ENCODE measurements around the gene TMSB4X. TPM values are rescaled to one million over a fixed set of nuclear protein-coding genes. Genes with fewer than 3 reads are reported as not detected.

Gene TMSB4X
- total and polyA plus RNA-seq, 9 donors = 1,993 to 5,006 (median 2,317) TPM

DNA sequence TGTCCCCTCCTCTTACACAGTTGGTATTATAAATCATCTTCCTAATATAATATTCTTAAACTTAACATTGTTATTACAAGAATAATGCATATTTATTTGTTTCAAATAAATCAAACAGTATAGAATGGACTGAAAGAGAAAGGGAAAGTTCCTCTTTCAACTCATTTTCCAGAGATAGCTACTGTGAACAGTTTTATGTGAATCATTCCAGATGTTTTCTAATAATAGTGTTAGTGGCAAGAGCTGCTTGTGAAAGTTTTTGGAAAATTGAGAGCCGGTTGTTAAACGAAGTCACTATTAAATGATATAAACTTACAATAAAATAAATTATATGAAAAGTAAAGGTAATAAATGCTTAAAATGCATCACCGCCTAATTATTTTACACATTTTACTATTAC is 14.6 kb downstream of the TMSB4X start:
- Histone ChIP-seq H3K9me3 (no peaks in the 10 kb centered on the region), H3K36me3 (no peaks in the 10 kb centered on the region), H3K4me3 (no peak overlapping the region), H3K27ac (no peak overlapping the region), H3K27me3 (no peaks in the 10 kb centered on the region), H3K4me1 (ENCODE audit: insufficient read depth) (no peaks in the 10 kb centered on the region)
- intact Hi-C loops (cut with DNase I) = no loop called here
- DNase-seq = no peak
- 59 to 69% (median 62%) methylated on average over 3 of the region's 3 CpGs for WGBS, 3 donors
- no peak for TF ChIP-seq POLR2A (IDR thresholded peaks at IDR 0.05)
- TF ChIP-seq EP300 (IDR thresholded peaks at IDR 0.05) = no peak
- TF ChIP-seq, protein P1, sequence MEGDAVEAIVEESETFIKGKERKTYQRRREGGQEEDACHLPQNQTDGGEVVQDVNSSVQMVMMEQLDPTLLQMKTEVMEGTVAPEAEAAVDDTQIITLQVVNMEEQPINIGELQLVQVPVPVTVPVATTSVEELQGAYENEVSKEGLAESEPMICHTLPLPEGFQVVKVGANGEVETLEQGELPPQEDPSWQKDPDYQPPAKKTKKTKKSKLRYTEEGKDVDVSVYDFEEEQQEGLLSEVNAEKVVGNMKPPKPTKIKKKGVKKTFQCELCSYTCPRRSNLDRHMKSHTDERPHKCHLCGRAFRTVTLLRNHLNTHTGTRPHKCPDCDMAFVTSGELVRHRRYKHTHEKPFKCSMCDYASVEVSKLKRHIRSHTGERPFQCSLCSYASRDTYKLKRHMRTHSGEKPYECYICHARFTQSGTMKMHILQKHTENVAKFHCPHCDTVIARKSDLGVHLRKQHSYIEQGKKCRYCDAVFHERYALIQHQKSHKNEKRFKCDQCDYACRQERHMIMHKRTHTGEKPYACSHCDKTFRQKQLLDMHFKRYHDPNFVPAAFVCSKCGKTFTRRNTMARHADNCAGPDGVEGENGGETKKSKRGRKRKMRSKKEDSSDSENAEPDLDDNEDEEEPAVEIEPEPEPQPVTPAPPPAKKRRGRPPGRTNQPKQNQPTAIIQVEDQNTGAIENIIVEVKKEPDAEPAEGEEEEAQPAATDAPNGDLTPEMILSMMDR (IDR thresholded peaks at IDR 0.05) = no peak

DNA sequence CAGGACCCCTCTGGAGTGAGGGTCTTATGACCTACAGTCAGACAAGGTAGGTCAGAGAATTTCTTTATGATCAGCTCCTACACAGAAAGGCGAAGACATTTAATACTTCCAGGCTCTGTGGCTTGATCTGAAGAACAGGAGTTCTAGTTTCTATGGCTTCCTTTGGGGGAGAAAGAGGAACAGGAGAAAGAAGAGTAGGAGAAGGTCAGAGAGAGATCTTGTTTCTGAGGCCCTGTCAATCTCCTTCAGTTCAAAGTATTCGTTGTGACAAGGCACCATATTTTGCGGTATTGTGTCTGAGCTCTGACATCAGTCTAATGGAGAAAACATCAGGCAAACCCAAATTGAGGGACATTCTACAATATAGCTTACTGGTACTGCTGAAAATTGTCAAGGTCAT is 16.7 kb downstream of the TMSB4X start:
- H3K27ac ChIP-seq = no peak overlapping the region
- no peaks in the 10 kb centered on the region for H3K27me3 ChIP-seq
- H3K36me3 ChIP-seq = no peaks in the 10 kb centered on the region
- H3K9me3 ChIP-seq = no peaks in the 10 kb centered on the region
- TF ChIP-seq, protein P1 (IDR thresholded peaks at IDR 0.05) = no peak
- TF ChIP-seq POLR2A (IDR thresholded peaks at IDR 0.05) (no peak), EP300 (IDR thresholded peaks at IDR 0.05) (no peak)
- intact Hi-C loops (cut with DNase I) = no loop called here
- 81 to 87% (median 84%) methylated on average over 3 of the region's 3 CpGs for WGBS, 3 donors
- H3K4me3 ChIP-seq = no peak overlapping the region
- no peaks in the 10 kb centered on the region for H3K4me1 ChIP-seq (ENCODE audit: insufficient read depth)
- DNase-seq = no peak

DNA sequence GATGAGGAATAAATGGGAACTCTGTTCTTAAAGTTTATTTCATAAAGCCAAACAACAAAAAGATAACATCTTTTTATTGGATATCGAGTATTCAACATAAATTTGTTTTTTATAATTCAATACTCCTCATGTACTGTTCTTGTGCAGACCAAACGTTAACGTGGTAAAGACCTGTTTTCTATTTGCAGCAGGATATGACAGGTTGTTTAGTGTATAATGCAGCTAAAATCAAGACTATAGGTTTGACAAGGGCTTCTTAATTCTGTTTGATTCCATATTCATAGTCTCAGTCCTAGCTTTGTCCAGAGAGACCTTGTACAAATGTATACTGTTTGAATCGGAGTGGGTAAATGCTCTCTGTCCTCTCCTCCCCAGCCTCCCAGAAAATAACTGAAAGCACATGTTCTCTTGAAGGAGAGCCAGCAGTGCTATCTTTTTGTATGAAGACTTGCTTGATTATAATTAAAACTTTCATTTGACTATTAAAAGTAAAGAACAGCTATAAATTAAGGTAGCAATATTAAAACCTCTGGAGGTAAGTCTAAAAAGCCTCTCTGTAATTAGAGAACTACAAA is 17.7 kb downstream of the TMSB4X start:
- H3K27ac ChIP-seq = peak overlapping the region in 1 of 2 donors; percentile 31
- no peaks in the 10 kb centered on the region for H3K36me3 ChIP-seq
- H3K4me3 ChIP-seq = no peak overlapping the region
- H3K4me1 ChIP-seq (ENCODE audit: insufficient read depth) = no peaks in the 10 kb centered on the region
- 39 to 43% (median 39%) methylated on average over 4 of the region's 4 CpGs for WGBS, 3 donors
- no peaks in the 10 kb centered on the region for H3K9me3 ChIP-seq
- H3K27me3 ChIP-seq = no peaks in the 10 kb centered on the region
- DNase-seq = no peak
- intact Hi-C loops (cut with DNase I) = no loop called here
- TF ChIP-seq POLR2A (IDR thresholded peaks at IDR 0.05) = no peak
- TF ChIP-seq, protein P1 (IDR thresholded peaks at IDR 0.05) = no peak
- TF ChIP-seq EP300 (IDR thresholded peaks at IDR 0.05) = no peak

DNA sequence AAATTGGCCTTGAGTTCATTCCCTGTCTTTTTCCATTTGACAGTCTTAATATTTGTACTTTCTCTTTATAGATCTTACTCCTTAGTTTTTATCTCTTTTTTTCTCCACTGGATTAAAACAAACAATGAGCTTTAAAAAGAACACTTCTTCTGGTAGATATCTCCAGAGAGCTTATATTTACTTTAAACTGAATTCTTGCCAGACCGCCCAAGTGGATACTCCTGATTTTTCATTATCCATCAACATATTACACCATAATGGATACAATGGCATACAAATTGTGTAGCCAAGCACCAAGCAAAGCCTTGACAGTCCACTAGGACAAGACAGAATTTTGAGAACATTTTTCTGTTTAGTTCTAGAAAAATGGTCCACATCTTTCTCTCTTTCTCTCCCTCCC is 18.9 kb downstream of the TMSB4X start:
- TF ChIP-seq, protein P1 (IDR thresholded peaks at IDR 0.05) = no peak
- TF ChIP-seq EP300 (IDR thresholded peaks at IDR 0.05) = no peak
- TF ChIP-seq POLR2A (IDR thresholded peaks at IDR 0.05) = no peak
- Histone ChIP-seq H3K4me3 (no peak overlapping the region), H3K27ac (peak overlapping the region in 1 of 2 donors; percentile 36), H3K36me3 (no peaks in the 10 kb centered on the region), H3K9me3 (no peaks in the 10 kb centered on the region), H3K4me1 (ENCODE audit: insufficient read depth) (peaks cover 3% of the 10 kb centered on the region), H3K27me3 (no peaks in the 10 kb centered on the region)
- WGBS, 3 donors = 47 to 67% (median 55%) methylated on average over 1 of the region's 1 CpG
- DNase-seq = no peak
- intact Hi-C loops (cut with DNase I) = no loop called here

Data from ovary (tissue), 9 donors.